Gastrocnemius medialis (tissue), 4 donors: ENCODE measurements around the gene PSMA8. TPM values are rescaled to one million over a fixed set of nuclear protein-coding genes. Genes with fewer than 3 reads are reported as not detected.

Experiments used
- ATAC-seq, 2 donors: fragments of 150-250 bp; one replicate each; pipeline ENCODE4 v1.9.1; 2016
- DNase-seq, 2 donors: peaks; one replicate each; pipeline ENCODE4 v3.0.0-alpha.2; 2019
- H3K27ac ChIP-seq, 4 donors: fragments of 200-600 bp; sonication (generic); 1 replicate in 1 of 4; 2 replicates in 3 of 4; pipeline ENCODE4 v1.5.1; 2016 to 2018; ENCODE audit warnings: mild to moderate bottlenecking in 2 of 4, moderate library complexity in 1 of 4
- H3K27me3 ChIP-seq, 3 donors: fragments of 200-600 bp; sonication (generic) in 2 of 3; 1 replicate in 1 of 3; 2 replicates in 2 of 3; pipeline versions ENCODE4 v1.5.1 to v1.6.0; 2016 to 2019; ENCODE audit warnings: mild to moderate bottlenecking in 1 of 3, moderate library complexity in 1 of 3
- H3K36me3 ChIP-seq, 2 donors: fragments of 200-600 bp; sonication (generic) in 1 of 2; one replicate each; pipeline ENCODE4 v1.5.1; 2017 to 2018
- H3K4me1 ChIP-seq, 2 donors: fragments of 200-600 bp; sonication (generic) in 1 of 2; one replicate each; pipeline ENCODE4 v1.5.1; 2016 to 2017; ENCODE audit warnings: mild to moderate bottlenecking in 2 of 2
- H3K4me3 ChIP-seq, 4 donors: fragments of 200-600 bp; sonication (generic) in 3 of 4; 1 replicate in 1 of 4; 2 replicates in 3 of 4; pipeline ENCODE4 v1.5.1; 2016 to 2019; ENCODE audit warnings: mild to moderate bottlenecking in 2 of 4
- H3K9me3 ChIP-seq, 3 donors: fragments of 200-600 bp; sonication (generic) in 2 of 3; 1 replicate in 1 of 3; 2 replicates in 2 of 3; pipeline ENCODE4 v1.5.1; 2016 to 2019
- POLR2A ChIP-seq, 2 donors: fragments of 450-650 bp; IDR thresholded peaks; one replicate each; pipeline ENCODE4 v1.6.1; 2017; ENCODE audit warnings: antibody characterized with exemption in 2 of 2, mild to moderate bottlenecking in 2 of 2, moderate library complexity in 2 of 2
- in situ Hi-C, 4 donors: fragments of 200-750 bp; cut with MboI; loops; one replicate each; pipeline versions ENCODE4 v1.15.0 to v1.8.0; 2017; ENCODE audit warnings: low sequenced_read_pairs in 4 of 4
- intact Hi-C: fragments of 100-400 bp; cut with DNase I; formaldehyde crosslinking; loops from one replicate; pipeline ENCODE4 v1.15.1; 2023; ENCODE audit warnings: low total_unique reads
- total RNA-seq, 4 donors: library from RNA; depleted of rRNA; stranded (reverse); fragments of >200 nt; gene quantifications; one replicate each; pipeline versions ENCODE4 v1.1.0 to v1.2.3, GENCODE V29; 2016
- TF ChIP-seq, protein P1 (sequence below), 5 experiments: fragments of 450-650 bp in 3 of 5; fragments of 200-600 bp in 2 of 5; sonication (generic) in 2 of 5; IDR thresholded peaks in 4 of 5; conservative IDR thresholded peaks in 1 of 5; 1 replicate in 4 of 5; 2 replicates in 1 of 5; pipeline ENCODE4 v1.5.1; 2016 to 2019; ENCODE audit warnings: antibody characterized with exemption in 5 of 5, mild to moderate bottlenecking in 3 of 5, moderate library complexity in 3 of 5

Gene PSMA8
- total RNA-seq, 4 donors from 2014 or later = not detected

DNA sequence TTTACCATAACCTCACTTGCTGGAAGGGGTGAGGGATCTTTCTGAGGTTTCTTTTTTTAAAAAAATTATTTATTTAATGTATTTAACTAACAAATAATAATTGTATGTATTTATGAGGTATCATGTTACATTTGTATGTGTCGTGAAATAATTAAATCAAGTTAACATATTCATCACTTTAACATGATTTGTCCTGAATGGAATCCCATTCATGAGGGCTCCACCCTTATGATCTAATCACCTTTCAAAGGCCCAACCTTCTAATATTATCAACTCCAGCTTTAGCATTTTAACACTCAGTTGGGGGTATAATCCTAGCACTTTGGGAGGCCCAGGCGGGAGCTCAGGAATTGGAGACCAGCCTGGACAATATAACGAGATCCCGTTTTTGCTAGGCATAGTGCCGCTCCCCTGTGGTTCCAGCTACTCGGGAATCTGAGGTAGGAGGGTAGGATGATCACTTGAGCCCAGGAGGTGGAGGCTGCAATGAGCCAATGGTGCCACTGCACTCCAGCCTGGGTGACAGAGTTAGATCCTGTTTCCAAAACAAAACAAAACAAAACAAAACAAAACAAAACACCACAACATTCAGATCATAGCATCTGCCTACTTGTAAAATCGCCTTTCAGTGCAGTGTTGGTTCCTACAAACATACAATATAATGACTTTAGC is 91.5 kb downstream of the PSMA8 start:
- in situ Hi-C loops = no loop called here
- H3K36me3 ChIP-seq = no peaks in the 10 kb centered on the region
- peak overlapping the region in 3 of 4 donors; percentile 69 to 92 (median 91) for H3K4me3 ChIP-seq
- H3K27ac ChIP-seq = peak overlapping the region; percentile 81 to 93 (median 90)
- no peaks in the 10 kb centered on the region for H3K27me3 ChIP-seq
- H3K9me3 ChIP-seq = no peaks in the 10 kb centered on the region
- TF ChIP-seq POLR2A (IDR thresholded peaks at IDR 0.05) = no peak
- TF ChIP-seq, protein P1, sequence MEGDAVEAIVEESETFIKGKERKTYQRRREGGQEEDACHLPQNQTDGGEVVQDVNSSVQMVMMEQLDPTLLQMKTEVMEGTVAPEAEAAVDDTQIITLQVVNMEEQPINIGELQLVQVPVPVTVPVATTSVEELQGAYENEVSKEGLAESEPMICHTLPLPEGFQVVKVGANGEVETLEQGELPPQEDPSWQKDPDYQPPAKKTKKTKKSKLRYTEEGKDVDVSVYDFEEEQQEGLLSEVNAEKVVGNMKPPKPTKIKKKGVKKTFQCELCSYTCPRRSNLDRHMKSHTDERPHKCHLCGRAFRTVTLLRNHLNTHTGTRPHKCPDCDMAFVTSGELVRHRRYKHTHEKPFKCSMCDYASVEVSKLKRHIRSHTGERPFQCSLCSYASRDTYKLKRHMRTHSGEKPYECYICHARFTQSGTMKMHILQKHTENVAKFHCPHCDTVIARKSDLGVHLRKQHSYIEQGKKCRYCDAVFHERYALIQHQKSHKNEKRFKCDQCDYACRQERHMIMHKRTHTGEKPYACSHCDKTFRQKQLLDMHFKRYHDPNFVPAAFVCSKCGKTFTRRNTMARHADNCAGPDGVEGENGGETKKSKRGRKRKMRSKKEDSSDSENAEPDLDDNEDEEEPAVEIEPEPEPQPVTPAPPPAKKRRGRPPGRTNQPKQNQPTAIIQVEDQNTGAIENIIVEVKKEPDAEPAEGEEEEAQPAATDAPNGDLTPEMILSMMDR (IDR thresholded peaks at IDR 0.05 in 4 of 5, conservative IDR thresholded peaks at IDR 0.05 in 1 of 5) = no peak
- DNase-seq = no peak
- intact Hi-C loops = no loop called here
- H3K4me1 ChIP-seq = peaks cover 9 to 18% of the 10 kb centered on the region in 2 donors
- ATAC-seq = no peak

DNA sequence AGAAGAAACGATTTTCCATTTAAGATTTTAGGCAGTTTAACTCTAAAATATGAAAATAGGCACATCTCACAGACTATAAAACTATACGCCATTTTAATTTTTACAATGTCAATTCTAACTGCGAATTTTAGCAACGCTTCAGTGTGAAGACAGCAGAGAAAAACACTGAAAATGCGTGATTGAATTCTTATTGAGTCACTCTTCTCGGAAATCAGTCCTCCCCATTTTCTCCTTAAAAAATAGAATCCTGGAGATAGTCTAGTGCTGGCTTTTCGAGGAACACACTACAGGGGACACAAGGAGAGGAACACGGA is 92.2 kb downstream of the PSMA8 start:
- DNase-seq (no peak), ATAC-seq (no peak)
- Histone ChIP-seq H3K4me3 (peak overlapping the region; percentile 69 to 92 (median 90)), H3K27ac (peak overlapping the region; percentile 81 to 93 (median 90)), H3K4me1 (peaks cover 9 to 18% of the 10 kb centered on the region in 2 donors), H3K27me3 (no peaks in the 10 kb centered on the region), H3K9me3 (no peaks in the 10 kb centered on the region), H3K36me3 (no peaks in the 10 kb centered on the region)
- in situ Hi-C loops (no loop called here), intact Hi-C loops (loop anchor here (2.0 kb wide), 1 partner anchor 135 kb away; the partner anchor contains the start of gene SS18)
- TF ChIP-seq, protein P1 (IDR thresholded peaks at IDR 0.05 in 4 of 5, conservative IDR thresholded peaks at IDR 0.05 in 1 of 5) = no peak
- no peak for TF ChIP-seq POLR2A (IDR thresholded peaks at IDR 0.05)

GRCh38 chr18:26226229-26227050 is 92.8 kb downstream of the PSMA8 start, which contains the start of gene TAF4B:
Gene TAF4B, plus strand, starts transcription at chr18:26226445. Its CDS starts 489 bp downstream, at chr18:26226934.
- ATAC-seq (peak; percentile 91 to 95), DNase-seq (peak; percentile 89 to 91)
- peak within 1 kb of the TSS; percentile 69 to 92 (median 90) for H3K4me3 ChIP-seq
- H3K4me1 ChIP-seq = peaks cover 9 to 18% of the 10 kb centered on the region in 2 donors
- intact Hi-C loops (loop anchor here (2.0 kb wide), 1 partner anchor 136 kb away; the partner anchor contains the start of gene SS18), in situ Hi-C loops (no loop called here)
- TF ChIP-seq, protein P1 (IDR thresholded peaks at IDR 0.05 in 4 of 5, conservative IDR thresholded peaks at IDR 0.05 in 1 of 5) = peak in 1 of 5 experiments; percentile 12
- TF ChIP-seq POLR2A (IDR thresholded peaks at IDR 0.05) = peak; percentile 55 to 92
- H3K27ac ChIP-seq = peak within 1 kb of the TSS; percentile 81 to 93 (median 90)
- no peaks in the 10 kb centered on the region for H3K36me3 ChIP-seq
- H3K27me3 ChIP-seq = no peaks in the 10 kb centered on the region
- H3K9me3 ChIP-seq = no peaks in the 10 kb centered on the region

- H3K27me3 ChIP-seq = no peaks in the 10 kb centered on the region
- peak overlapping the region; percentile 69 to 92 (median 90) for H3K4me3 ChIP-seq
- TF ChIP-seq POLR2A (IDR thresholded peaks at IDR 0.05) = no peak
- DNase-seq (no peak), ATAC-seq (peak; percentile 7 to 11)
- intact Hi-C loops = loop anchor here (2.0 kb wide), 1 partner anchor 136 kb away; the partner anchor contains the start of gene SS18
- H3K27ac ChIP-seq = peak overlapping the region; percentile 81 to 93 (median 90)
- H3K9me3 ChIP-seq = no peaks in the 10 kb centered on the region
- in situ Hi-C loops = no loop called here
- peaks cover 9 to 18% of the 10 kb centered on the region in 2 donors for H3K4me1 ChIP-seq
- no peaks in the 10 kb centered on the region for H3K36me3 ChIP-seq
These were observed 93.5 kb downstream of the PSMA8 start for GRCh38 chr18:26227051-26227670.
